ENCODE data around the gene SEPTIN8. TPM values are rescaled to one million over a fixed set of nuclear protein-coding genes. Genes with fewer than 3 reads are reported as not detected.

Gene SEPTIN8
- total RNA-seq, 2 experiments from 2014 or later = 10.6 to 15.5 TPM

- intact Hi-C loops (cut with micrococcal nuclease; ENCODE audit: unreplicated experiment) = loop anchor here (5.0 kb wide), 1 partner anchor 161 kb away; no protein-coding TSS in a partner anchor
Observed at GRCh38 chr5:132823481-132824050, 46.5 kb upstream of the SEPTIN8 start.

GRCh38 chr5:132822650-132823480 lies 45.8 kb upstream of the SEPTIN8 start:
- no peaks in the 10 kb centered on the region for H3K4me1 ChIP-seq (ENCODE audit: insufficient read depth, low read length, poor library complexity, severe bottlenecking)
- ChIA-PET POLR2A (no interaction called here), CTCF (ENCODE audit: unreplicated experiment) (no interaction called here)
- no peak overlapping the region for H3K27ac ChIP-seq (ENCODE audit: low read depth, low read length, poor library complexity, severe bottlenecking)
- no peaks in the 10 kb centered on the region for H3K9me2 ChIP-seq (ENCODE audit: insufficient read depth, low read length)
- TF ChIP-seq CTCF (conservative IDR thresholded peaks at IDR 0.05; ENCODE audit: low read length) = no peak
- TF ChIP-seq EZH2phosphoT487 (IDR thresholded peaks at IDR 0.05; ENCODE audit: borderline replicate concordance, low read depth, low read length) = no peak
- H3K9me3 ChIP-seq (ENCODE audit: low read length) = no peaks in the 10 kb centered on the region
- no peak overlapping the region for H2AFZ ChIP-seq (ENCODE audit: low read length)
- no peaks in the 10 kb centered on the region for H3K79me2 ChIP-seq (ENCODE audit: insufficient read depth, low read depth, low read length)
- intact Hi-C loops (cut with micrococcal nuclease; ENCODE audit: unreplicated experiment) = loop anchor here (5.0 kb wide), 1 partner anchor 161 kb away; no protein-coding TSS in a partner anchor
- H4K20me1 ChIP-seq (ENCODE audit: insufficient read depth, low read length) = no peaks in the 10 kb centered on the region
- no peaks in the 10 kb centered on the region for H3K36me3 ChIP-seq (ENCODE audit: insufficient read depth, low read length)
- H3K4me3 ChIP-seq (ENCODE audit: low read depth, low read length, poor library complexity, severe bottlenecking) = no peak overlapping the region
- BruUV-seq (replicated peaks) = no TSS peak
- DNase-seq (ENCODE audit: low spot score) = no peak
- no peak overlapping the region for H3K4me2 ChIP-seq (ENCODE audit: low read length)

More at GRCh38 chr5:132823481-132824050, 46.5 kb upstream of the SEPTIN8 start:
- Histone ChIP-seq H3K9me2 (ENCODE audit: insufficient read depth, low read length) (no peaks in the 10 kb centered on the region), H3K4me3 (ENCODE audit: low read depth, low read length, poor library complexity, severe bottlenecking) (no peak overlapping the region), H2AFZ (ENCODE audit: low read length) (no peak overlapping the region), H3K27ac (ENCODE audit: low read depth, low read length, poor library complexity, severe bottlenecking) (no peak overlapping the region), H3K36me3 (ENCODE audit: insufficient read depth, low read length) (no peaks in the 10 kb centered on the region), H3K4me1 (ENCODE audit: insufficient read depth, low read length, poor library complexity, severe bottlenecking) (no peaks in the 10 kb centered on the region), H3K9me3 (ENCODE audit: low read length) (no peaks in the 10 kb centered on the region), H3K79me2 (ENCODE audit: insufficient read depth, low read depth, low read length) (no peaks in the 10 kb centered on the region), H3K4me2 (ENCODE audit: low read length) (no peak overlapping the region), H4K20me1 (ENCODE audit: insufficient read depth, low read length) (no peaks in the 10 kb centered on the region)
- BruUV-seq (replicated peaks) = no TSS peak
- no peak for DNase-seq (ENCODE audit: low spot score)
- ChIA-PET POLR2A (no interaction called here), CTCF (ENCODE audit: unreplicated experiment) (interaction anchor here (1.5 kb wide), 1 partner anchor 11 kb away, joined by 3 read pairs; no protein-coding TSS in a partner anchor)
- no peak for TF ChIP-seq EZH2phosphoT487 (IDR thresholded peaks at IDR 0.05; ENCODE audit: borderline replicate concordance, low read depth, low read length)
- no peak for TF ChIP-seq CTCF (conservative IDR thresholded peaks at IDR 0.05; ENCODE audit: low read length)
